Activated CD4-positive, alpha-beta T cell treated with anti-CD3 and anti-CD28 coated beads, Interleukin-2, amount 50 U/mL, for 16 hours (primary cell): Measurements from ENCODE around the gene TMEM238.

ENCODE experiments used
- DNase-seq: peaks from one replicate; pipeline ENCODE4 v3.0.0-alpha.2; 2020

Gene TMEM238

GRCh38 chr19:55376241-55376933 is 7.7 kb downstream of the TMEM238 start, which contains the start of gene TMEM190:
TMEM190 (plus strand) TSS chr19:55376826; CDS start chr19:55376854, 28 bp downstream.
- DNase-seq, result no peak

GRCh38 chr19:55373993-55374757 is 9.9 kb downstream of the TMEM238 start:
- no peak for DNase-seq

GRCh38 chr19:55373306-55373992 is 10.6 kb downstream of the TMEM238 start:
- DNase-seq, result no peak

GRCh38 chr19:55372316-55373081 is 11.6 kb downstream of the TMEM238 start:
- DNase-seq, result no peak

GRCh38 chr19:55370305-55370988 is 13.6 kb downstream of the TMEM238 start, which contains the start of gene IL11:
IL11 (minus strand) TSS chr19:55370463; CDS start chr19:55370310, 153 bp downstream.
- no peak for DNase-seq

GRCh38 chr19:55369653-55370304 is 14.3 kb downstream of the TMEM238 start:
- DNase-seq, result no peak

- no peak for DNase-seq
Observed at GRCh38 chr19:55368701-55369563, 15.2 kb downstream of the TMEM238 start.

- no peak for DNase-seq
Observed at GRCh38 chr19:55368106-55368505, 16.0 kb downstream of the TMEM238 start.

- no peak for DNase-seq
Observed at GRCh38 chr19:55366790-55367189, 17.3 kb downstream of the TMEM238 start.

GRCh38 chr19:55365964-55366363 is 18.1 kb downstream of the TMEM238 start:
- DNase-seq, result no peak

GRCh38 chr19:55365245-55365644 is 18.8 kb downstream of the TMEM238 start:
- no peak for DNase-seq

GRCh38 chr19:55362990-55363716 is 20.9 kb downstream of the TMEM238 start, which contains the start of gene GARIN5B:
GARIN5B (minus strand) TSS chr19:55363260; CDS start chr19:55363066, 194 bp downstream.
- DNase-seq, result no peak

- DNase-seq, result no peak
Observed at GRCh38 chr19:55362174-55362989, 21.7 kb downstream of the TMEM238 start.

- DNase-seq, result no peak
Observed at GRCh38 chr19:55360902-55361301, 23.2 kb downstream of the TMEM238 start.

- DNase-seq, result no peak
Observed at GRCh38 chr19:55358943-55359908, 24.9 kb downstream of the TMEM238 start.

GRCh38 chr19:55358493-55358892 is 25.6 kb downstream of the TMEM238 start:
- no peak for DNase-seq

GRCh38 chr19:55355213-55355821 is 28.8 kb downstream of the TMEM238 start:
- no peak for DNase-seq
